CD4-positive, alpha-beta memory T cell (primary cell): ENCODE measurements around the gene PAX3. TPM values are rescaled to one million over a fixed set of nuclear protein-coding genes. Genes with fewer than 3 reads are reported as not detected.
"Not testable (repeated sequence)": the region's sequence is repeated elsewhere in the genome, so short reads cannot be mapped to it uniquely, and the experiment has no call there.

ENCODE experiments used
- CTCF ChIA-PET: fragments of 350-600 bp; sonication (Branson Sonifier 250); formaldehyde crosslinking; loops from one replicate; lab custom pipeline; 2021; ENCODE audit warnings: inconsistent platforms; ENCODE audit not compliant: partially characterized antibody; lab: Charles Lee
- POLR2A ChIA-PET: fragments of 350-600 bp; sonication (Branson Sonifier 250); formaldehyde crosslinking; loops from one replicate; lab custom pipeline; 2021; ENCODE audit not compliant: partially characterized antibody; lab: Charles Lee
- DNase-seq, 5 donors: peaks; one replicate each; pipeline versions ENCODE4 v3.0.0 to v3.0.0-alpha.2; 2020 to 2022; ENCODE audit warnings: mixed read lengths in 1 of 5
- H3K27ac ChIP-seq: one replicate; pipeline ENCODE4 v1.7.0; 2013; ENCODE audit warnings: low read depth, low read length
- H3K27me3 ChIP-seq: 2 replicates; pipeline ENCODE4 v1.7.0; 2013; ENCODE audit warnings: mild to moderate bottlenecking, low read length, moderate library complexity; ENCODE audit not compliant: insufficient read depth
- H3K36me3 ChIP-seq: 2 replicates; pipeline ENCODE4 v1.7.0; 2013; ENCODE audit warnings: mild to moderate bottlenecking, low read length, moderate library complexity; ENCODE audit not compliant: insufficient read depth
- H3K4me1 ChIP-seq: 2 replicates; pipeline ENCODE4 v1.7.0; 2013; ENCODE audit warnings: mild to moderate bottlenecking, low read length, moderate library complexity; ENCODE audit not compliant: insufficient read depth
- H3K4me3 ChIP-seq, 2 donors: one replicate each; pipeline ENCODE4 v1.7.0; 2013; ENCODE audit warnings: low read length in 2 of 2, mild to moderate bottlenecking in 1 of 2
- H3K9me3 ChIP-seq, 2 donors: one replicate each; pipeline ENCODE4 v1.7.0; 2013; ENCODE audit warnings: low read length in 2 of 2, control low read depth in 1 of 2; ENCODE audit not compliant: control insufficient read depth in 1 of 2
- H3K27ac Mint-ChIP-seq, 7 donors: one replicate each; pipeline ENCODE4 v1.8.0; 2020 to 2021; ENCODE audit warnings: mixed read lengths in 7 of 7, mild to moderate bottlenecking in 6 of 7, inconsistent platforms in 3 of 7, moderate library complexity in 3 of 7
- H3K27me3 Mint-ChIP-seq, 2 donors: one replicate each; pipeline ENCODE4 v1.8.0; 2020 to 2021; ENCODE audit warnings: mixed read lengths in 2 of 2
- H3K36me3 Mint-ChIP-seq, 2 donors: one replicate each; pipeline ENCODE4 v1.8.0; 2020 to 2021; ENCODE audit warnings: mixed read lengths in 2 of 2, inconsistent platforms in 1 of 2, mild to moderate bottlenecking in 1 of 2
- H3K4me1 Mint-ChIP-seq, 4 donors: one replicate each; pipeline ENCODE4 v1.8.0; 2020 to 2021; ENCODE audit warnings: mixed read lengths in 4 of 4, mild to moderate bottlenecking in 1 of 4
- H3K4me3 Mint-ChIP-seq, 8 donors: one replicate each; pipeline ENCODE4 v1.8.0; 2020 to 2021; ENCODE audit warnings: mixed read lengths in 8 of 8, mild to moderate bottlenecking in 7 of 8, moderate library complexity in 6 of 8, inconsistent platforms in 3 of 8
- H3K9me3 Mint-ChIP-seq, 8 donors: one replicate each; pipeline ENCODE4 v1.8.0; 2020 to 2021; ENCODE audit warnings: mixed read lengths in 8 of 8, mild to moderate bottlenecking in 5 of 8, inconsistent platforms in 3 of 8, moderate library complexity in 1 of 8
- intact Hi-C: fragments of 100-400 bp; cut with micrococcal nuclease; formaldehyde crosslinking; loops from one replicate; pipeline ENCODE4 v1.15.1; 2023
- polyA plus RNA-seq, 2 donors: library from polyadenylated mRNA; unstranded; fragments of 300-500 nt; fragmentation: Illumina TruSeq; gene quantifications; one replicate each; pipeline ENCODE4 v1.2.3, GENCODE V29; 2021
- total RNA-seq, 2 experiments: library from RNA; stranded (reverse); gene quantifications; one replicate each; pipeline ENCODE4 v1.2.3, GENCODE V29; 2021

Gene PAX3
- total and polyA plus RNA-seq, 4 experiments from 2014 or later, result not detected

GRCh38 chr2:222167762-222168161 lies 131.0 kb downstream of the PAX3 start:
- DNase-seq, result no peak

GRCh38 chr2:222160944-222161343 lies 137.9 kb downstream of the PAX3 start:
- no peaks in the 10 kb centered on the region for H3K4me1 Mint-ChIP-seq
- no peak overlapping the region for H3K27ac Mint-ChIP-seq
- no peak overlapping the region for H3K4me3 Mint-ChIP-seq
- H3K27ac ChIP-seq, result no peak overlapping the region
- no peaks in the 10 kb centered on the region for H3K27me3 ChIP-seq
- no peaks in the 10 kb centered on the region for H3K36me3 ChIP-seq
- peaks cover 0 to 6% of the 10 kb centered on the region in 2 donors for H3K27me3 Mint-ChIP-seq
- intact Hi-C loops, result no loop called here
- ChIA-PET POLR2A (no interaction called here), CTCF (no interaction called here)
- H3K4me3 ChIP-seq, result no peak overlapping the region
- H3K9me3 ChIP-seq, result no peaks in the 10 kb centered on the region
- no peak for DNase-seq
- H3K36me3 Mint-ChIP-seq, result no peaks in the 10 kb centered on the region
- H3K9me3 Mint-ChIP-seq, result peaks cover 0 to under 1% (median 0%) of the 10 kb centered on the region in 8 donors
- no peaks in the 10 kb centered on the region for H3K4me1 ChIP-seq

More at GRCh38 chr2:222167762-222168161, 131.0 kb downstream of the PAX3 start:
- peaks cover 0 to 4% of the 10 kb centered on the region in 2 donors for H3K27me3 Mint-ChIP-seq
- Histone ChIP-seq H3K4me1 (no peaks in the 10 kb centered on the region), H3K4me3 (no peak overlapping the region), H3K27ac (no peak overlapping the region), H3K27me3 (no peaks in the 10 kb centered on the region), H3K9me3 (no peaks in the 10 kb centered on the region), H3K36me3 (no peaks in the 10 kb centered on the region)
- H3K27ac Mint-ChIP-seq, result no peak overlapping the region
- POLR2A ChIA-PET, result no interaction called here
- H3K9me3 Mint-ChIP-seq, result peaks cover 0 to 5% (median 2%) of the 10 kb centered on the region in 8 donors
- intact Hi-C loops, result no loop called here
- H3K36me3 Mint-ChIP-seq, result no peaks in the 10 kb centered on the region
- H3K4me3 Mint-ChIP-seq, result no peak overlapping the region
- no peaks in the 10 kb centered on the region for H3K4me1 Mint-ChIP-seq
- CTCF ChIA-PET, result no interaction called here

DNA sequence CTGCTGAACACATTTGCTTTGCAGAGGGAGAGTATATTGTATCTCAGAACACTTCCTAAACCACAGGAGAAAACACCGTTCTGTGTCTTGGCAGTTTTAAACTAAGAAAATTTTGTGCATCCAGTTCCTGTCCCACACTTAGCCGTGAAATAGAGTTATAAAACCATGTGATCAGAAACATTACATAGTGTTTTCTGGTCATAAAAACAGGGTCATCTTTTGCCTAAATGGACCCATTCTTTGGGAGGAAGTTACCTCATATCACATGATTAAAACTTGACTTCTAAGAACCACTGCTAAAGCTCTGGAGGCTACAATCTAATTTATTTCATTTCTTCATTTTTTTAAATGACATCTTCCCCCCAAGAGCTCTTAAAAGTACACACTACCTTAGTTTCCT lies 138.7 kb downstream of the PAX3 start:
- CTCF ChIA-PET, result no interaction called here
- POLR2A ChIA-PET, result no interaction called here
- H3K4me3 ChIP-seq, result no peak overlapping the region
- H3K4me3 Mint-ChIP-seq, result no peak overlapping the region
- intact Hi-C loops, result no loop called here
- no peaks in the 10 kb centered on the region for H3K4me1 ChIP-seq
- no peaks in the 10 kb centered on the region for H3K36me3 ChIP-seq
- no peak overlapping the region for H3K27ac Mint-ChIP-seq
- no peaks in the 10 kb centered on the region for H3K27me3 ChIP-seq
- DNase-seq, result no peak
- H3K27ac ChIP-seq, result no peak overlapping the region
- H3K9me3 Mint-ChIP-seq, result peaks cover 0 to 6% (median 3%) of the 10 kb centered on the region in 8 donors
- no peaks in the 10 kb centered on the region for H3K4me1 Mint-ChIP-seq
- no peaks in the 10 kb centered on the region for H3K36me3 Mint-ChIP-seq
- no peaks in the 10 kb centered on the region for H3K9me3 ChIP-seq
- peaks cover 0 to 6% of the 10 kb centered on the region in 2 donors for H3K27me3 Mint-ChIP-seq

DNA sequence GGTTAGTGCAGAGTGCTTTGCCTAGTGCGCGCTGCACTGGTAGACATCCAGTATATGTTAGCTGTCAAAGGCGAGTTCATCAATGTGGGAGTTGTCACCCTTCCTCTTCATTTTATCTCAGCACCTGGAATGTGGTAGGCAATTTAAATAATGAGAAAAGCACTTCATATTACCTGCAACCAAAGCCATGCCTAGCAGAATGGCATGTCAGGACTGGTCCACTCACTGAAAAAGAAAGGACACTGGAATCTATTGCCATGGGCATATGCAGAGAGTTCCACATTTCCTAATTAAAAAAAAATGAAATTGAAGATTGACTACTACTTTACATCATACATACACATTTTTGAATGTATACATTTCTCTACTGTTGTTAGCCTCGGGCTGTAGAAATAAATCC lies 139.6 kb downstream of the PAX3 start:
- intact Hi-C loops, result no loop called here
- H3K36me3 Mint-ChIP-seq, result no peaks in the 10 kb centered on the region
- peaks cover 0 to 6% (median 3%) of the 10 kb centered on the region in 8 donors for H3K9me3 Mint-ChIP-seq
- H3K27ac Mint-ChIP-seq, result no peak overlapping the region
- no peaks in the 10 kb centered on the region for H3K4me1 Mint-ChIP-seq
- no peak for DNase-seq
- H3K27ac ChIP-seq, result no peak overlapping the region
- H3K27me3 Mint-ChIP-seq, result peaks cover 0 to 6% of the 10 kb centered on the region in 2 donors
- no peaks in the 10 kb centered on the region for H3K36me3 ChIP-seq
- H3K4me3 ChIP-seq, result no peak overlapping the region
- POLR2A ChIA-PET, result no interaction called here
- CTCF ChIA-PET, result no interaction called here
- no peaks in the 10 kb centered on the region for H3K9me3 ChIP-seq
- H3K4me3 Mint-ChIP-seq, result no peak overlapping the region
- H3K4me1 ChIP-seq, result no peaks in the 10 kb centered on the region
- no peaks in the 10 kb centered on the region for H3K27me3 ChIP-seq

- H3K27ac Mint-ChIP-seq, H3K27me3 Mint-ChIP-seq, H3K4me1 ChIP-seq, H3K4me1 Mint-ChIP-seq, H3K9me3 ChIP-seq, POLR2A ChIA-PET, DNase-seq, H3K36me3 ChIP-seq, intact Hi-C loops, H3K27ac ChIP-seq, H3K27me3 ChIP-seq, H3K9me3 Mint-ChIP-seq, CTCF ChIA-PET, H3K4me3 ChIP-seq, H3K4me3 Mint-ChIP-seq, H3K36me3 Mint-ChIP-seq: not testable (repeated sequence)
Observed at GRCh38 chr2:222155003-222155664, 143.7 kb downstream of the PAX3 start.

Other genes starting within 250 kb of the PAX3 start
- 1 to 10 TPM; 8.8 to 9.9 TPM for gene SGPP2, start 125.5 kb upstream of the PAX3 start, total RNA-seq
- 1 to 10 TPM; 2.1 to 2.2 TPM for gene SGPP2, start 125.5 kb upstream of the PAX3 start, polyA plus RNA-seq